ENCODE data around the gene ZNF692. TPM values are rescaled to one million over a fixed set of nuclear protein-coding genes. Genes with fewer than 3 reads are reported as not detected.

ZNF692 gene
- total RNA-seq, 1 donor from 2014 or later: 60.2 TPM

DNA sequence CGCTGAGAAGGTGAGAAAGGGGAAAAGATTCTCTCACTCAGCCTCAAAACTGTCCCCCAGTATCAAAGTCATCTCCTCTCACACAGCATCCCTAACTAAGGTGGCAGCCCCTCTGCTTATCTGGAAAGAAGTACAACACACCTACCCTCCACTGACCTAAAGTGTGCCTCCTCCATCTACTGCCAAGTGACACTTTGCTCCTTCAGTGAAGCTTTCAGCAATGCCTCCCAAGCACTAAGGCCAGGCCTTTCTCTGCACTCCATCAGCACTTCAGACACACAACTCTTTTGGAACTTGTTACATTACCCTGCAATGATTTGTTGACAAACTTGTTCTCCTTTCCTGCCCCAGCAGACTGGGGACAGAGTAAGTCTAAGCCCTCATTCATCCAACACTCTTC lies 34.6 kb downstream of the ZNF692 start:
- Mint-ChIP-seq H3K4me1 (ENCODE audit: low read depth, unreplicated experiment) (peaks cover 31% of the 10 kb centered on the region), H3K27ac (ENCODE audit: unreplicated experiment) (peak overlapping the region; percentile 98), H3K27me3 (ENCODE audit: unreplicated experiment) (peaks cover 11% of the 10 kb centered on the region), H3K36me3 (ENCODE audit: unreplicated experiment) (peaks cover 10% of the 10 kb centered on the region), H3K4me3 (ENCODE audit: unreplicated experiment) (peak overlapping the region; percentile 94), H3K9me3 (ENCODE audit: unreplicated experiment) (peaks cover 6% of the 10 kb centered on the region)
- DNase-seq: no peak
- no peak for TF ChIP-seq CTCF (IDR thresholded peaks at IDR 0.05; ENCODE audit: partially characterized antibody, unreplicated experiment)

DNA sequence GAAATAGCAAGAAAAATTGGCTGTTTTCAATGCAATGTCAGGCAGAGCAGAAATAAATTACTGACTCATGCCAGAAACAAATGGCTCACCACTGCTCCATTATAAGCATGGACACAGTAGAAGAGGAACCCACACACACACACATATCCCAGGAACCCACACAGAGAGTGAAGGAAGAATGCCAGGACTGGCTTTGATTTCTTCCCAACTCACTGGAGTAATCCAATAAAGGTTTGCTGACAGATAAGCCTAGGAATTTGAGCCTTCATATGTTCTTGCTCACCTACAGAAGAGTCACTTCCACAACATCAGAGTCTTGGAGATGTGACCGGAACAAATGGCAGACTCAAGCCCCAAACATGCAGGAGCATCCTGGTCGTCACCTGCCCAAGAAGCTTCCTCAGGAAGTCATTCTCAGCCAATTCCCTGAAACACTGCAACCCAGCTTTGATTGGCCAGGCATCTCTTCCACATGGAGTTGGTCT lies 35.3 kb downstream of the ZNF692 start:
- no peak for DNase-seq
- peaks cover 11% of the 10 kb centered on the region for H3K27me3 Mint-ChIP-seq (ENCODE audit: unreplicated experiment)
- H3K36me3 Mint-ChIP-seq (ENCODE audit: unreplicated experiment): peaks cover 10% of the 10 kb centered on the region
- H3K4me3 Mint-ChIP-seq (ENCODE audit: unreplicated experiment): peak overlapping the region; percentile 94
- no peak for TF ChIP-seq CTCF (IDR thresholded peaks at IDR 0.05; ENCODE audit: partially characterized antibody, unreplicated experiment)
- H3K9me3 Mint-ChIP-seq (ENCODE audit: unreplicated experiment): peaks cover 6% of the 10 kb centered on the region
- H3K4me1 Mint-ChIP-seq (ENCODE audit: low read depth, unreplicated experiment): peaks cover 31% of the 10 kb centered on the region
- H3K27ac Mint-ChIP-seq (ENCODE audit: unreplicated experiment): peak overlapping the region; percentile 98

- Mint-ChIP-seq H3K27me3 (ENCODE audit: unreplicated experiment) (peaks cover 11% of the 10 kb centered on the region), H3K9me3 (ENCODE audit: unreplicated experiment) (peaks cover 6% of the 10 kb centered on the region), H3K36me3 (ENCODE audit: unreplicated experiment) (peaks cover 10% of the 10 kb centered on the region), H3K4me1 (ENCODE audit: low read depth, unreplicated experiment) (peaks cover 31% of the 10 kb centered on the region), H3K4me3 (ENCODE audit: unreplicated experiment) (peak overlapping the region; percentile 94), H3K27ac (ENCODE audit: unreplicated experiment) (no peak overlapping the region)
- TF ChIP-seq CTCF (IDR thresholded peaks at IDR 0.05; ENCODE audit: partially characterized antibody, unreplicated experiment): no peak
- no peak for DNase-seq
Measured at GRCh38 chr1:248822148-248823032, 36.5 kb downstream of the ZNF692 start.

- Mint-ChIP-seq H3K27me3 (ENCODE audit: unreplicated experiment) (peaks cover 9% of the 10 kb centered on the region), H3K27ac (ENCODE audit: unreplicated experiment) (no peak overlapping the region), H3K36me3 (ENCODE audit: unreplicated experiment) (peaks cover 10% of the 10 kb centered on the region), H3K4me3 (ENCODE audit: unreplicated experiment) (no peak overlapping the region), H3K9me3 (ENCODE audit: unreplicated experiment) (peaks cover 6% of the 10 kb centered on the region), H3K4me1 (ENCODE audit: low read depth, unreplicated experiment) (peaks cover 29% of the 10 kb centered on the region)
- no peak for TF ChIP-seq CTCF (IDR thresholded peaks at IDR 0.05; ENCODE audit: partially characterized antibody, unreplicated experiment)
- no peak for DNase-seq
Measured at GRCh38 chr1:248821641-248822040, 37.2 kb downstream of the ZNF692 start.

- Mint-ChIP-seq H3K36me3 (ENCODE audit: unreplicated experiment) (peaks cover 10% of the 10 kb centered on the region), H3K9me3 (ENCODE audit: unreplicated experiment) (peaks cover 6% of the 10 kb centered on the region), H3K4me3 (ENCODE audit: unreplicated experiment) (peak overlapping the region; percentile 45), H3K27me3 (ENCODE audit: unreplicated experiment) (peaks cover 9% of the 10 kb centered on the region), H3K4me1 (ENCODE audit: low read depth, unreplicated experiment) (peaks cover 28% of the 10 kb centered on the region), H3K27ac (ENCODE audit: unreplicated experiment) (no peak overlapping the region)
- no peak for TF ChIP-seq CTCF (IDR thresholded peaks at IDR 0.05; ENCODE audit: partially characterized antibody, unreplicated experiment)
- no peak for DNase-seq
Measured at GRCh38 chr1:248821101-248821500, 37.8 kb downstream of the ZNF692 start.

Measured in glutamatergic neuron (in vitro differentiated cells).